Stomach (tissue), 4 donors: ENCODE measurements around the gene IL32.

Experiments
- POLR2A ChIP-seq, 4 donors: fragments of 450-650 bp; IDR thresholded peaks; one replicate each; pipeline ENCODE4 v1.6.1; 2016; ENCODE audit warnings: antibody characterized with exemption in 4 of 4, control low read depth in 2 of 4, mild to moderate bottlenecking in 1 of 4, moderate library complexity in 1 of 4
- TF ChIP-seq, protein P1 (sequence below), 7 experiments: fragments of 450-650 bp in 4 of 7; fragments of 200-600 bp in 3 of 7; sonication (generic) in 3 of 7; IDR thresholded peaks; one replicate each; pipeline ENCODE4 v1.5.1; 2016 to 2019; ENCODE audit warnings: antibody characterized with exemption in 7 of 7, control low read depth in 2 of 7, mild to moderate bottlenecking in 1 of 7

- TF ChIP-seq, protein P1, sequence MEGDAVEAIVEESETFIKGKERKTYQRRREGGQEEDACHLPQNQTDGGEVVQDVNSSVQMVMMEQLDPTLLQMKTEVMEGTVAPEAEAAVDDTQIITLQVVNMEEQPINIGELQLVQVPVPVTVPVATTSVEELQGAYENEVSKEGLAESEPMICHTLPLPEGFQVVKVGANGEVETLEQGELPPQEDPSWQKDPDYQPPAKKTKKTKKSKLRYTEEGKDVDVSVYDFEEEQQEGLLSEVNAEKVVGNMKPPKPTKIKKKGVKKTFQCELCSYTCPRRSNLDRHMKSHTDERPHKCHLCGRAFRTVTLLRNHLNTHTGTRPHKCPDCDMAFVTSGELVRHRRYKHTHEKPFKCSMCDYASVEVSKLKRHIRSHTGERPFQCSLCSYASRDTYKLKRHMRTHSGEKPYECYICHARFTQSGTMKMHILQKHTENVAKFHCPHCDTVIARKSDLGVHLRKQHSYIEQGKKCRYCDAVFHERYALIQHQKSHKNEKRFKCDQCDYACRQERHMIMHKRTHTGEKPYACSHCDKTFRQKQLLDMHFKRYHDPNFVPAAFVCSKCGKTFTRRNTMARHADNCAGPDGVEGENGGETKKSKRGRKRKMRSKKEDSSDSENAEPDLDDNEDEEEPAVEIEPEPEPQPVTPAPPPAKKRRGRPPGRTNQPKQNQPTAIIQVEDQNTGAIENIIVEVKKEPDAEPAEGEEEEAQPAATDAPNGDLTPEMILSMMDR (IDR thresholded peaks at IDR 0.05) = no peak
- no peak for TF ChIP-seq POLR2A (IDR thresholded peaks at IDR 0.05)
These were observed 13.9 kb upstream of the IL32 start for GRCh38 chr16:3051494-3051893.
